ENCODE data around the gene NTNG2. TPM values are rescaled to one million over a fixed set of nuclear protein-coding genes. Genes with fewer than 3 reads are reported as not detected.

The NTNG2 gene
- polyA plus RNA-seq, 1 experiment: 0.74 TPM

DNA sequence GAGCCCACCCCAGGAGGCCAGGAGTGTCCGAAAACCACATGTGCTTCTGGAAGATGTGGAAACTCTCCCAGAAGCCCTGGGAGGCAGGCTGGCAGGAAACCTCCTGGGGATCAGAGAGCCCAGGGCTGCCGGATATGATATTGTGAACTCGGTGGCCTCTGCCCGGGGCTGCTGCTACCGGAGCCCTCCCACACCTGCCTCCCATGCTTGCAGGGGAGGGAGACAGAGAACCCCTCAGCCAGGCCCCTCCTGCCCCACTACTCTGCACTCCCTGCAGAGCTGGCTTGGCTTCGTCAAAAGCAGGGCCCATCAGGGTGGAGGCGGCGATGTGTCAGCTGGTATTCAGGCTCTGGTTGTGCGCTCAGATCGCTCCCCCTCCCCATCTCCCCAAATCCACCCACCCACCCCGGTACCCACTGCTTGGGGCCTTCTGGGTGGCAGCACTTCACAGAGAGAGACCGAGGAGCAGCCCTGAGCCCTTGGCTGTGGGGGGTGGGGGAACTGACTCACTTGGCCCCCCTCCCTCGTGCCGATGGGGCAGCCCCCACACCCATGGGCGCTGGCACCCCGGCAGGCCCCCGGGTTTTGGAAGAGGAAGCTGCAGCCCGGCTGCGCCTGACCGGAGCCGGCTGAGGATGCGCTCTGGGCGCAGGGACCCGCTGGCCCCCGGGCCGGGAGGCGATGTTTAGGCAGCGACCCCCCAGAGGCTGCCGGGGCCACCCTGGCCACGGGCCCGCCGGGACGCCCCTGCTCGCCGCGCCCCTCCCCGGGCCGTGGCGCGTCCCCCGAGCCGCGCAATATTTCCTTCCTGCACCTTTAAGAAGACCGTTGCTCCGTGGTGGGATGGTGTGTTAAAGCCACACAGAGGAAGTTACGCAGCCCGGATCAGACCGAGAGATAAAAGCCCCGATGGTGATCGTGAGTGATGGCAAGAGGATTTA, 786 bp upstream of the NTNG2 start:
- ChIA-PET CTCF (interaction anchor here (5.5 kb wide), 1 partner anchor 8 kb away, joined by 21 read pairs; no protein-coding TSS in a partner anchor), POLR2A (no interaction called here)
- no peak for DNase-seq (ENCODE audit: low read depth)
- H3K4me3 ChIP-seq (ENCODE audit: low read depth, low read length): peak overlapping the region; percentile 48
- TF ChIP-seq, protein P1, sequence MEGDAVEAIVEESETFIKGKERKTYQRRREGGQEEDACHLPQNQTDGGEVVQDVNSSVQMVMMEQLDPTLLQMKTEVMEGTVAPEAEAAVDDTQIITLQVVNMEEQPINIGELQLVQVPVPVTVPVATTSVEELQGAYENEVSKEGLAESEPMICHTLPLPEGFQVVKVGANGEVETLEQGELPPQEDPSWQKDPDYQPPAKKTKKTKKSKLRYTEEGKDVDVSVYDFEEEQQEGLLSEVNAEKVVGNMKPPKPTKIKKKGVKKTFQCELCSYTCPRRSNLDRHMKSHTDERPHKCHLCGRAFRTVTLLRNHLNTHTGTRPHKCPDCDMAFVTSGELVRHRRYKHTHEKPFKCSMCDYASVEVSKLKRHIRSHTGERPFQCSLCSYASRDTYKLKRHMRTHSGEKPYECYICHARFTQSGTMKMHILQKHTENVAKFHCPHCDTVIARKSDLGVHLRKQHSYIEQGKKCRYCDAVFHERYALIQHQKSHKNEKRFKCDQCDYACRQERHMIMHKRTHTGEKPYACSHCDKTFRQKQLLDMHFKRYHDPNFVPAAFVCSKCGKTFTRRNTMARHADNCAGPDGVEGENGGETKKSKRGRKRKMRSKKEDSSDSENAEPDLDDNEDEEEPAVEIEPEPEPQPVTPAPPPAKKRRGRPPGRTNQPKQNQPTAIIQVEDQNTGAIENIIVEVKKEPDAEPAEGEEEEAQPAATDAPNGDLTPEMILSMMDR (IDR thresholded peaks at IDR 0.05; ENCODE audit: insufficient read depth, low read depth, low read length): no peak
- peaks cover 36% of the 10 kb centered on the region for H3K27me3 ChIP-seq (ENCODE audit: control insufficient read depth, insufficient read depth, low read length)
- no peaks in the 10 kb centered on the region for H3K36me3 ChIP-seq (ENCODE audit: control insufficient read depth, insufficient read depth, low read length)

DNA sequence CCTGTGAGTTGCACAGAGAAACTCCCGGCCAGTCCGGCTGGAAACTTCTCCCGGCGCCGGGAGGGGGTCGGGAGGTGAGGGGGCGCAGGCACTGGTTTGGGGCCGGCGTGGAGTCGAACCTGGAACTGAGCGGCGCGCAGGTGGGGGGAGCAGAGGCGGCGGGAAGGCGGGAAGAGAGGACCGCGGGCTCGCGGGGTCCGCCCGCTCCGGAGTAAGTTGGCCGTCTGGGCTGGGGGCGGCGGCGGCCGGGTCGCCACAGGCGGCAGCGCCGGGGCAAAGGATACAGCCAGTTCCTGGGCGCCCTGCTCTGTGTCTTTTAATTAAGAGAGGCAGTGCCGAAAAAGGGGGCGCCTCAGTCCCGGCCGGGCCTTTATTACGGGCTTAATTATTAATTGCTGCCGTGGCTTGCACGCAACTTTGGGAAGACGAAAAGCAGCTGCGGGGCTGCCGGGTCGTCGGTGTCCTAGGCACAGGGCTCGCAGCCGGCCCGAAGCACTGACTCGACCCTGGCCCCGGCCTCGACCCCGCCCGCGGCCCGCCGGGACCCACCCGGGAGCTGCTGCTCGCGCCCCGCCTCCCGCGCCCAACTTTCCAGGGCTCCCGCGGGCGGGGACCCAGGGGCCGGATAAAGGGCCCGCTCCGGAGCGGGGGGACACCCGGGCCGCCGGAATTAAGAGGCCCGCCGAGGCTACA, 1.1 kb downstream of the NTNG2 start:
- ChIA-PET POLR2A (no interaction called here), CTCF (interaction anchor here (2.6 kb wide), 1 partner anchor 72 kb away, joined by 22 read pairs; no protein-coding TSS in a partner anchor)
- DNase-seq (ENCODE audit: low read depth): no peak
- TF ChIP-seq, protein P1 (IDR thresholded peaks at IDR 0.05; ENCODE audit: insufficient read depth, low read depth, low read length): no peak
- Histone ChIP-seq H3K4me3 (ENCODE audit: low read depth, low read length) (peak overlapping the region; percentile 48), H3K36me3 (ENCODE audit: control insufficient read depth, insufficient read depth, low read length) (no peaks in the 10 kb centered on the region), H3K27me3 (ENCODE audit: control insufficient read depth, insufficient read depth, low read length) (peaks cover 40% of the 10 kb centered on the region)

GRCh38 chr9:132163457-132163875, 1.6 kb downstream of the NTNG2 start:
- TF ChIP-seq, protein P1 (IDR thresholded peaks at IDR 0.05; ENCODE audit: insufficient read depth, low read depth, low read length): no peak
- ChIA-PET POLR2A (no interaction called here), CTCF (interaction anchor here (2.6 kb wide), 1 partner anchor 72 kb away, joined by 22 read pairs; no protein-coding TSS in a partner anchor)
- Histone ChIP-seq H3K36me3 (ENCODE audit: control insufficient read depth, insufficient read depth, low read length) (no peaks in the 10 kb centered on the region), H3K27me3 (ENCODE audit: control insufficient read depth, insufficient read depth, low read length) (peaks cover 38% of the 10 kb centered on the region), H3K4me3 (ENCODE audit: low read depth, low read length) (no peak overlapping the region)
- no peak for DNase-seq (ENCODE audit: low read depth)

- Histone ChIP-seq H3K27me3 (ENCODE audit: control insufficient read depth, insufficient read depth, low read length) (peaks cover 37% of the 10 kb centered on the region), H3K36me3 (ENCODE audit: control insufficient read depth, insufficient read depth, low read length) (no peaks in the 10 kb centered on the region), H3K4me3 (ENCODE audit: low read depth, low read length) (no peak overlapping the region)
- CTCF ChIA-PET: interaction anchor here (2.6 kb wide), 1 partner anchor 71 kb away, joined by 22 read pairs; no protein-coding TSS in a partner anchor
- DNase-seq (ENCODE audit: low read depth): no peak
- POLR2A ChIA-PET: no interaction called here
- TF ChIP-seq, protein P1 (IDR thresholded peaks at IDR 0.05; ENCODE audit: insufficient read depth, low read depth, low read length): no peak
Measured at GRCh38 chr9:132163876-132164603, 2.2 kb downstream of the NTNG2 start.
